ENCODE results near the gene BICC1.

BICC1 gene

DNA sequence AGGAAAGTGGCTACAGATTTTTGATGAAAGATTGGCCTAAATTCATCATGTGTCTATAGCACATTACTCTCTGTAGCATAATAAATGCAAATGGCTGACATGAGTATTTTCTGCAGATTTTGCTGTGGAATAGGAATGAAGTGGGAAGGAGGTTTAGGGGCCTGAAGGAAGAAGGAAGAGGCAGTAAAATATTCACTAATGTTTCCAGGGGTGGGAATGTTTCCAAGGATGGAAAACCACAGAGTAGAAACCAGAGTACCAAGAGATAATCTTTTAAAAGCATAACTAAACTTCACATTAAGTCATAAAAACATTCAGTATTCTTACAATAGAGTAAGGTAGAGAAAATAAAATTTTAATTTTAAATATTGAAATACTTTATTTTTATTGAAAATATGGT, 267.8 kb downstream of the BICC1 start:
- no peak for DNase-seq (ENCODE audit: low read depth, low spot score)

DNA sequence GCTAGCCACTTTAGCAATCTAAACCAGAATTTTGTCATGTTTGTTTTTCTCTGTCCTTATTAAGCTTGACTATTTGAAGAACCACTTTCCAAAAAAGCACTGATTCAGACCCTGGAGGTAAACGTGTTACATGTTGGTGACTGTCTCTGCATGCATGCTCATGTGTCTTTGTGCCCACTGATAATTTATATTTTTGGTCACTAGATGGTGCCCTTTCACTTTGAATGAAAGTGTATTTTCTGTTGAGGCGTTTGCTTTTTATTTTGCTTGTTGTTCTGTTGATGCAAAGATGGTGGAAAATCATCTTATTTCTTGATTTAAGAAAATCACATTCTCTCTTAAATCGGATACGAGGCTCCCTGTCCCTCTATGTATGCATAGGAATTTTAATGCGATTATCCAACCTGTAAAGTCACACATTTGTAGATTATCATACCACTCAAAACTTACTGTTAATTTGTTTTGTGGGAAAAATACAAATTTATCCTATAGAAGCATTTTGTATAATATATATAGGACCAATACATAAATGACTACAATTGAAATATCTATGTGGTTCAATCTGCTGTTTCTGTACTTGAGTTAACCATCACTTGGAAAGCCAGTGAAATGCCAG, 269.3 kb downstream of the BICC1 start:
- peak; percentile 14 for DNase-seq (ENCODE audit: low read depth, low spot score)

DNA sequence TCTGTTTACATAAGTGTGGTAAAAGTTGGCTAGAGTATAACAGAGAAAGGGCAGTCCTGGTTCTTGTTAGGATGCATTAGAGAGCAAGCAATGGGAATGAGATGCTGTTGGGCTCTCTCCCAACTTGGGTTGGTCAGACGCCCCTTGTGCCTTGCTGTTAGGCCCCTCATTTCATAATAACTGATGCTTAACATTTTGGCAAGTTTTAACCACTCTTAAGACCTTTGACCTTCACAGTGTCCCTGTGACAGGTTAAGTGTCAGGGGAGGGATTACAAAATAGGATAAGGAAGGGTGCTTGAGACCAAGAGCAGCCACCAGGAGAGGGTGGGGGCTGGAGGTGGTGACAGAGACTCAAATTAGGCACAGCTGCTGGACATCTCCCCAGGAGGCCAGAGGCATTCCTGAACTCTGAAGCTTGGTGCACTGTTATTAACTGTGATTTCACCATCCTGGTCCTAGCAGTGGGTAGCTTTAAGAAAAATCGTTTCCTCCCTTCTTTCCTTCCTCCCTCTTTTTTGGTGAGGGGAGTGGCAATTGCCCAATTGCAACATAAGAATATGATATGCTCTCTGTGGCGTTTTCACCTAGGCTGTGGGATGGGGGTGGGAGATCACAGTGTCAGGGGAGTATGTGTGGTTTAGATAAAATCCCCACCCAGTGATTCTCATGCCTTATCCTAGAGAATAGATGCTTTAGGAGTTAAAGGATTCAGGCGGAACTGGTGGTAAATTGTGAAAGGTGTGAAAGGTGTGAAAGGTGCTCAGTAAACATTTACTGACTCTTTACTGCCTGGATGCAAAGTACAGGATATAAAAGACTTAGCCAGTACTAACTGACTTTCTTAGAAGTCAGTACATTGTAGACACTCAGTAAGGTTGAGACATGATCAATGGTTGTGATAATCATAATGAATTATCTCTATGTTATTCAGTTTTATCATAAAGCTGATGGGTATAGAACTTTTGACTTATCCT, 270.5 kb downstream of the BICC1 start:
- DNase-seq (ENCODE audit: low read depth, low spot score) = no peak

DNA sequence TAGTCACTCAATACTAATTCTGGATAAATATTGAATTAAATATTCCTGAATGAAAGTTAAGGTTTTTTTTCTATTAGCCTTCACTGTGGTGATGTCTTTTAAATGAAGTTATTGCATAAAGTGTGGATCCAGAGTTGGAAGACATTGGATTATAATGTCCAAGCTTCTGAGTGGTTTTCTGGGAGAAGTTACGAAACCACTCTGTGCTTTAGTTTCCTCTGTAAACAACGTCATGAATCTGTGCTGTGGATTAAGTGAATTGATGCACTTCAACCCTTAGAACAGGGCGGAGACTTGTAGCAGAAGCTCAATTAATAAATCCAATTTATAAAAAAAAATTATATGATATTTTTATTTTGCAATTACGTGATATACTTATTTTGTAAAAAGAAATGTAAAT, 271.7 kb downstream of the BICC1 start:
- no peak for DNase-seq (ENCODE audit: low read depth, low spot score)

DNA sequence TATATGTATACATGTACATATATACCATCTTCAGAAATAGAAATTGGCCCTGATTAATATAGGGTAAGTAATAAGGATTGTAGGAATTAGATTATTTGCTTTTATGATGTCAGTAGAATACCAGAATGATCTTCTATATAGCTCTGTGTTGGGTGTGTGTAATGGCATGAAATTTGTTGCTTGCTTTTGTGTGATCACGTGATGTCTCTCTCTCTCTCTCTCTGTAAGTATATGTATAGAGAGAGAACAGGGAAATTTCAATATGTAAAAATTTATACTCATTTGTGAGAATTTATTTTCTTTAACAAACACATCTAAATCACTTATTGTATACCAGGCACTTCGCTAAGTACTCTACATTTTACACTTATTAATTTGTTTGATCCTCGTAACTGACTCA, 272.7 kb downstream of the BICC1 start:
- no peak for DNase-seq (ENCODE audit: low read depth, low spot score)

DNA sequence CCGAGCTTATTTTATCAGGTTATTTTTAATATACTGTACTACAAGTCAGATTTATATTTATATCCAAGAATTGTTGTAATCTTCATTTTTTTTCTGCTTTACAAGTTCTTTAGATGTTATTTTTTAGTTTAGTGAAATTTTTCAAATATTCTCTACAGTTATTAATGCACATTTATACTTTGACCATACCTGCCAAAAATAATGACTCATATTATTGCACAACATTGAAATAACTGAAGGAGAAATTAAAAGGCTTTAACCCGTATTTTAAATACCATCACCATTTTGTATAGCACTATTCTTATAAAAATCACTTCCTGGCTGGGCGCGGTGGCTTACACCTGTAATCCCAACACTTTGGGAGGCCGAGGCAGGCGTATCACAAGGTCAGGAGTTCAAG, 278.5 kb downstream of the BICC1 start:
- no peak for DNase-seq (ENCODE audit: low read depth, low spot score)

DNA sequence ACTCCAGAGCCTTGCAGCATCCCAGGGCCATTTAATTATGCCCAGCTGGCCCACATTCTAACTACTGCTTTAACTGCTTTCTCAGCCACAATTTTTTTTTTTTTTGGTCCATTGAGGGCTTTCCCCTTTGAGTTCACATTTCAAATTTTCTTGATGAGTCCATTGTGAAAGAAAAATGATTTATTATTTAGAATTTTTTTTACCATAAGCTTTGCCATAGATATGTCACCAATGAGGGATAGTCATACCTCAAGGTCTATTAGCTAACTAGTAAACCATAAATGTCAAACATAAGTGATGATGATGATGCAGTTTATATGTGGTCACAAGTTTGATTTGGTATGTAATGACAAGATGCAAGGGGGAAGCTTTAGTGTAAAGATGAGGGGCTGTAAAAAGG, 282.9 kb downstream of the BICC1 start:
- no peak for DNase-seq (ENCODE audit: low read depth, low spot score)

DNA sequence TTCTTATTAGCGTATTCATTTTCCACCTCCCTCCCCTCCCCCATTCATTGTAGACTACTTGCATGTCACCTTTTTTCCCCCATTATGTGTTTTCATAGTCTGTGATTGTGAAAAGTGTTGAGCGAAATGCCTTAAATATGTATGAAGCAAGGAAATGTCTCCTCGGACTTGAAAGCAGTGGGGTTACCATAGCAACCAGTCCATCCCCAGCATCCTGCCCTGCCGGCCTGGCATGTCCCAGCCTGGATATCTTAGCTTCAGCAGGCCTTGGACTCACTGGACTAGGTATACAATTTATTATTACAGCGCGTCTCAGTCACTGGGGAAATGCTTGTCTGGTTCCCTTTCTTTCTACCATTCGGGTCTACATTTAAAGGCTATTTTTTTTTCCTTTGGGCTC, 283.6 kb downstream of the BICC1 start:
- no peak for DNase-seq (ENCODE audit: low read depth, low spot score)

DNA sequence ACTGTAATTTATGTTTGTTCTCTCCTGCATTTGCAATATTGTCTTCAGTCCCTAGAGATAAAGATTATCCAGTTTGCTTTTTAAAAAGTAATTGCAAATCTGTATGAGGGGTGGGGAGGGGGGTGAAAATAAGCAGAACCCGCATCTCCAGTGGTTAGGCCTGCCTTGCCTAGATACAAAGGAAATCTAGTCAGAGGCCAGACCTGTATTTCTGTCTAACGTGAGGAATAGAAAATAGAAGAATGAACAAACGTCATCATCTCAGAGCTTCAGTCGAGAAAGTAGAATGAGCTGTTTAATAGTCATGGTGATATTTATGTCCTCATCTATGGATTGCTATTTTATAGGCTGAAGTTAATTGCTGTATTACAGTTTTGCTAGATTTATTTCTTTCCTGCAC, 284.2 kb downstream of the BICC1 start:
- DNase-seq (ENCODE audit: low read depth, low spot score) = no peak

DNA sequence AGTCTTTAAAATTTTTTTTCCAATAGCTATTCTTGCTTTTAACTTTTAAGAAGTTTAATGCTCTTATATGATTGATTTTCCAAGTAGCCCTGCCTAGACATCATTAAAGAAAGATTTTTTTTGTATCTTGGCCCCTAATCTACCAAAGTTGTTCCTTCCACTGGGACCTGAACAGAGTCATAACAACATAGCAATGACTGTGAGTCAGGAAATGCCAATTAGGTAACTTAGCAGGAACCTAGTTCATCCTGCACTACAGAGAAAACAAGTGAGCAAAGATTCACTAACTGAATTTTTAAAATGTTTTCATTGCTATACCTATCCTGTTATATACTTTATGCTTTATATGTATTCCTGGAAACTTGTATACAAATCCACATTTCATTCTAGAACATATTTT, 284.7 kb downstream of the BICC1 start:
- DNase-seq (ENCODE audit: low read depth, low spot score) = no peak

DNA sequence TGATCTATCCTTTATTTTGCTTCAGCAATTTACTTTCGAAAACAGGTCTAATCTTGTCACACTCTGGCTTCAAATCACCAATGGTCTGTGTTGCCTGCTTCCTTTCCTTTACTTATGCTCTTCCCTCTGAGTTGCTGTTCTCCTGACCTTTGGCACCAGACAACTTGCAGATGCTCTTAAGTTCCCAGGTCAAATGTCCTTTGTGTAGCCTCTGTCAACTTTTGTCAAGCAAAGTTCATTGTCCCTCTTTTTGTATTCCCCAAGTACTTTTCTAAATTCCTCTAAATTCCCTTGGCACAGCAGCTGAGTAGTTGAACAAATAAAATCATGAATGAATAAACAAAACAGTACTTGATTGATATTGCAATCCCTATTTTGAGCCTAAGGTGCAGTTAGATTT, 289.4 kb downstream of the BICC1 start:
- DNase-seq (ENCODE audit: low read depth, low spot score) = no peak

DNA sequence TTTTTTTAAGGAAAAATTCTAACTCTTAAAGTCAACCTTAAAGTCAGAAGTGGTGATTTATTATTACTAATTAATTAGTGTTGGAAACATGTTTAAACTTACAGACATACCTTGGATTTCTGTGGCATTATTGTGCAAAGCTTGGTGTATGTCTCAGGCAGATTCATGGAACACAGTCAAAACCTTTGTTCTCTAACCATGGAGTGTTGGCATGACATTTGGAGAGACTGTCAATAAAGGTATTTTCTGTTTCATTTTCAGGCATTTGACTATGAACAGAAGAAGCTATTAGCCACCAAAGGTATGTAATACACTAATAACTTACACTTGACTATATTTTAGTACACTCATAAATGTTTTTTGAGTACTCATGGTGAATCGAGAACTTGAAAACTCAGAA, 293.7 kb downstream of the BICC1 start:
- DNase-seq (ENCODE audit: low read depth, low spot score) = no peak

DNA sequence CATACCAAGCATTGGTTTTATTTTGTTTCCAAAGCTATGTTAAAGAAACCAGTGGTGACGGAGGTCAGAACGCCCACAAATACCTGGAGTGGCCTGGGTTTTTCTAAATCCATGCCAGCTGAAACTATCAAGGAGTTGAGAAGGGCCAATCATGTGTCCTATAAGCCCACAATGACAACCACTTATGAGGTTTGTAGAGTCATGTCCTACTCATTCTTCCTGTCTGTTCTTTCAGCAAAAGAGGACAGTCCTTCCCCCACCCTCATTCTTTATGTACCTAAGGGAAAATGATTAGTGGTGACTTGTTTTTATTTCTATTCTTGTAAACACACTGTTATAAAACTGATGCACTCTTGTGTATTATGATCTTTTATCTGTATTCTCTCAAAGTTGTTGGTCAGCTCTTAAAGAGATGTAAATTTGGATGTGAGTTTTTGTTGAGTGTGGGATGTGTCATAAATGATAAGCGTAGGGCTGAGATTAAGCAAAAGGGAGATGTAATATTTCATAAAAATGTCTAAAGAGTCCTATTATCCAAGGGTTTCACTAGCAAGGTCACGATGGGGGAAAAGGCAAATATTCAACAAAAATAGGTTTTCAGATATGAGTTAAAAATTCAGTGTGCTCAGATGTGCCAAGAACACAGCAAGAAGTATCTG, 294.4 kb downstream of the BICC1 start:
- DNase-seq (ENCODE audit: low read depth, low spot score) = no peak

DNA sequence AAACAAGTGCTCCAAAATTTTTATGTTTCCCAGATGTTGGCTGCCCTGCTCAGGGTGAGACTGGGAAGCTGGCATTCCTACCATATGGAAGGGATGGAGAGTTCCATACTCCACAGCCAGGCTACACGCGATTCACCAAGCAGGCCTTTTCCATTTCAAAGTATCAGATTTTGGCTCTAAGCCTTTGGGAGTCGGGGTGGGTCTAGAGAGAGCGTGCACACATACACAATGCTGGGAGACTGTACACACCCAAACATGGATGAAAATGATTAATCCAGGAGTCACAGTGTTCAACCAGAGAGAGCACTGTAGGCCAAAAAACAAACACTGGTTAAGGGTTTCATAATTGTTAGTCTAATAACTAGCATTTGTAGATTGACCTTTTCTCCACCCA, 295.0 kb downstream of the BICC1 start:
- DNase-seq (ENCODE audit: low read depth, low spot score) = no peak

DNA sequence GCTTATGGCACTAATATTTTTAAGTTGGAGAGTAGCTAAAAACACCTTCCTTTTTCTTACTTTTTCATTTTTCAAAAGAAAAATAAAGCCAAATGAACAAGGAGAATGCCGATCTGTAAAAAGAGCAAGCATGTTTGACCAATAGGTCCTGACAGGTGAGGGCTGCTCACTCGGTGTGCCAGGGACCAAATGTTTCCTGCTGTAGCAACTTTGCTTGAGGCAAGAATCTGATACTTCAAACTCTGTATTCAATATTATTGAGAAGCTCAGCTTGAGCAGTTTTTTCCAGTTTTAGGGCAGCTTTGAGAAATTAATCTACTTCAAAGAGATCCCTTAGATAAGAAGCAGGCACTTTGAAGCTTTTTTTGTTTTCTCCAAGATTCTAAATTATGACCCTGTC, 298.1 kb downstream of the BICC1 start:
- DNase-seq (ENCODE audit: low read depth, low spot score) = no peak

DNA sequence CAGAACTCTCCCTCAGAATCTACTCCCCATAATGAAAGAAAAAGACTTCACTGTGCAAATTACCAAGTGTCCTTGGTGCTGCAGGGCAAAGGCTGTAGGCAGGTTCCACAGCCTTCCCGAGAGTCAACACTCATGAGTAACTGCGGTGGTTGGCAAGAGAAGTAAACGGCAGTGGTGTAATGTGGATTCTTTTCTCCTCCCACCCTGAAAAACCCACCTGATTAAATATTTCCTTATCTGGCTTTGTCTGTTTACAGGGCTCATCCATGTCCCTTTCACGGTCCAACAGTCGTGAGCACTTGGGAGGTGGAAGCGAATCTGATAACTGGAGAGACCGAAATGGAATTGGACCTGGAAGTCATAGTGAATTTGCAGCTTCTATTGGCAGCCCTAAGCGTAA, 300.9 kb downstream of the BICC1 start:
- DNase-seq (ENCODE audit: low read depth, low spot score) = no peak

DNA sequence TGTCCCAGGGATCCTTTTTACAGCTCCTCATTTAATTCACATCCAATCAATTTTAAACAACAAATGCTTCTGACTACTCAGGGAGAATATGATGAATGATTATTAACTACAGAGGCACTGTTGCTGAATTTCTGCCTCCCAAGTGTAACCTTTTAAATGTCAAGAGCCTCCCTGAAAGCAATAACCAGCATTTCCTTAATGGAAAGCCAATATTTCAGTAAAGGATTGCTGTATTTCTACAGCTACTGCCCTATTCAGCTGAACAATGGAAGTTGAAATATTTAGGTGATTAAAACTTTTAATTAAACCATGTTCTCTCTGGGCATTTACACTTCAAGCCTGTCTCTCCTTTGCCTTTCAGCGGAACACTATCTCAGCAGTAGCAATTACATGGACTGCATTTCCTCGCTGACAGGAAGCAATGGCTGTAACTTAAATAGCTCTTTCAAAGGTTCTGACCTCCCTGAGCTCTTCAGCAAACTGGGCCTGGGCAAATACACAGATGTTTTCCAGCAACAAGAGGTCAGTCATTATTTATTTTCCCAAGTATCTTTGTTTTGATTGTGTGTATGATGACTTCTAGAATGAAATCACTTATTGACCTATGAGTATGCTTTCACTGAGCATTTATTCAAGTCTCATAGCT, 304.7 kb downstream of the BICC1 start:
- no peak for DNase-seq (ENCODE audit: low read depth, low spot score)

DNA sequence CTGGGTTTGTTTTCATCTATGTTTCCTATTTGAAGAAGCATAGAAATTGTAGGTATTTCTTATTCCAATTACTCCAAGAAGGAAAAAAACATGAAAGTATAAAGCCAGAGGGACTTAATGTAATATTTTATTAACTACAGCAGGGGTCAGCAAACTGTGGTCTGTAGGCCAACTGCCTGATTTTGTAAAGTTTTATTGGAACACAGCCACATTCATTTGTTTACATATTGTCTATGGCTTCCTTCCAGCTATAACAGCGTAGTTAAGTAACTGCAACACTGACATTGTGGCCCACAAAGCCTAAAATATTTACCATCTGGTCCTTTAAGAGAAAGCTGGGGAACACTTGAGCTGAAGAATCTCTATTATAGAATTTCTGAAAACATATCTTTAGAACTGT, 306.2 kb downstream of the BICC1 start:
- no peak for DNase-seq (ENCODE audit: low read depth, low spot score)

DNA sequence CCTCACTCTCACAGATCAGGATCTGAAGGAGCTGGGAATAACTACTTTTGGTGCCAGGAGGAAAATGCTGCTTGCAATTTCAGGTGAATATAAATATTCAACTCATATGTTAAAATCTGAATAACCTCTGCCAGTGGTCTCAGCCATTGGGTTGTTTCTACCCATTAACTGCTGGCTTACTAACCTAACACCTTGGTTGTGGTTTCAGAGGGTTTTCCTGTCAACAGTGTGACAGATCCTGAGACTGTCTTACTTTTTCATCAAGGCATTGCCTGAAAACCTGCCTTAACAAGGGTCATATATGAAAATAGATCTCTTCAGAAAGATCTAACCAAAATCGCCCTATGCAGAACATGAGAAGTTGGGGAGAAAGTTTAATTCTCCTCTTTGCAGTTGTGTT, 307.7 kb downstream of the BICC1 start:
- DNase-seq (ENCODE audit: low read depth, low spot score) = no peak

DNA sequence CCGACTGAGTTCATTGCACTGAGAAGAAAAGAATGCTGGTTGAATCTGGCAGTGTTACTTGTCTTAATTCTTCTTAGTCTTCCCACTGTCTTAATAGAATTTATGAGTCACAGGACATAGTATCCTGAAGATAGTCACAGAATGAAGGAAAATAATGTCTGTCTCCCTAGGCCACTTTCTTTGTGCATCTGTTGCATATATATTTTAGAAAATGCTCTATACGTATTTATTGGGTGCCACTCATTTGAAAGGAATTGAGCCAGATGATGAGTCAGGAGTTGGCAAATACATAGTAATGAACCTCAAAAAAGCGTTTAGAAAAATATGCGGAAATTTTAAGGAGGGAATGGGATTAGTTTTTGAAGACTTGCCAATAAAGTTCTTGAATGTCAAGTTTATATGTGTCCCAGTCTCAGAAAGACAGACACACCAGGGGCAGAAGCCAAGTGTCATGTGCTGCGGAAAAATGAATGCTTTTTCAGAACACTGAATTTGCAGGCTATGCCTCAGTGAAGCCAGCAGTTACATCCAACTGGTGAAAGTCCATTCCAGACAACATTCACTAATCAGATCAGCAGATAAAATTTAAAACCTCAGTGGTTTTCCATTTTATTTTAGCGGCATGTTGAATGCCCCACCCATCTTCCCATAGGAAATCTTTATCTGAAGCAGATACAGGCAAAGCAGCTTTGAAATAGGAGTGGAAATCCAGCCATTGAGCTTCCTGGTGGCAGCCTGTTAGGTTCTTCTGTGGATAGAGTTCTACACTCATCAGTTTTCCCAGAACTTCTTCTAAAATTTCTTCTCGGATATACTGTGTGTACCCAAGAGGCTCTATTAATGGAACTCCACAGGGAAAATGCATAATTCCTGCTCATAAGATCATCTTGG, 308.4 kb downstream of the BICC1 start:
- no peak for DNase-seq (ENCODE audit: low read depth, low spot score)

DNA sequence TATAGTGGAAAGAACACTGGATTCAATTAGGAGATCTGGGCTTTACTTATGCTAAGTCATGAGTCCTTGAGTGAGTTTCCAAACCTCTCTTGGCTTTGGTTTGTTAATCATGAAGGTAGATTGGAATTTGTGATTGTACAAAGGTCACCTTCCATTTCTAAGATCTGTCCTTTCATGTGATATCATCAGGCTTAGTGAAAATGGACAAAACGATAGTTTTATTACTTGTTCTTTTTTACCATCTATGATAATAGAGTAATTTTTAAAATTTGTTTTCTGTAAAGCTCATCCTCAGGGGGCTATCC, 309.0 kb downstream of the BICC1 start:
- no peak for DNase-seq (ENCODE audit: low read depth, low spot score)

All from ELF-1 (cell line).